ENCODE data around the gene SPRY2. TPM values are rescaled to one million over a fixed set of nuclear protein-coding genes. Genes with fewer than 3 reads are reported as not detected.

Gene SPRY2
- total RNA-seq, 1 experiment from 2014 or later, result 19.0 TPM

DNA sequence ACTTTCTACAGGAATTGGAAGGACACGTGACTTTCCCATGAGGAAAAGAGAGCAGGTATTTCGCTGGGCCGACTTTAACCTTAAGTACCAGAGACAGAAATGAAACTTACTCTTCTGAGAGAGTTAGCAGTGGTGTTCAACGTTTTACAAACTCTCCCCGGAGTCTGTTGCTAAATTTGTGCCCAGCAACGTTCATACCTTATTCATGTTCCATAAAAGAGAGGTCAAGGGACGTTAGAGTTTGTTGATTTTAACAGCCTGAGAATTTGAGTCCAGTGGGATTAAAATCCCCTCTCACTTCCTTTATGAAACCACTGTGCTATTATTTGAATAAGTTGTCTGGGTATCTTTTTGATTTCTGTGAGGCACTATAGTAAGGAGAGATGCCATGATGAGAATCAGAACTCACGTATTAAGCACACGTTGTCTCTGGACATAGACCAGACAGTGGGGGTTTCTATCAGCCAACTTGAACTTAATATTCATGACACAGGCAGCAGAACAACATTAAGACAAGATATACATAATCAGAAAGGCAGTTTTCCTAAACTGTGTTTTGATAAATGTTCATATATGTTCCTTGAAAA is 33.4 kb downstream of the SPRY2 start:
- POLR2A ChIA-PET (ENCODE audit: unreplicated experiment), result no interaction called here
- TF ChIP-seq EZH2 (IDR thresholded peaks at IDR 0.05; ENCODE audit: low read length, unreplicated experiment), result no peak
- TF ChIP-seq CTCF (conservative IDR thresholded peaks at IDR 0.05; ENCODE audit: low read depth, low read length), result no peak
- TF ChIP-seq EZH2phosphoT487 (IDR thresholded peaks at IDR 0.05; ENCODE audit: borderline replicate concordance, low read length), result no peak
- Histone ChIP-seq H3K9me2 (replicated peaks; ENCODE audit: low read length) (no peaks in the 10 kb centered on the region), H3K4me2 (ENCODE audit: low read length) (no peak overlapping the region), H3K27ac (ENCODE audit: low read length) (no peak overlapping the region), H3K27me3 (ENCODE audit: low read length) (no peaks in the 10 kb centered on the region), H2AFZ (ENCODE audit: low read length) (no peak overlapping the region), H3K36me3 (ENCODE audit: low read depth, low read length) (no peaks in the 10 kb centered on the region), H3K4me1 (ENCODE audit: insufficient read depth, low read length) (no peaks in the 10 kb centered on the region), H3F3A (ENCODE audit: low read length, unreplicated experiment) (no peaks in the 10 kb centered on the region), H4K20me1 (ENCODE audit: low read length) (no peaks in the 10 kb centered on the region), H3K9me3 (ENCODE audit: low read length) (no peaks in the 10 kb centered on the region), H3K9ac (ENCODE audit: low read length) (no peak overlapping the region), H3K79me2 (ENCODE audit: low read length) (no peaks in the 10 kb centered on the region), H3K4me3 (ENCODE audit: low read length) (no peak overlapping the region)
- no peak for ATAC-seq
- intact Hi-C loops (cut with micrococcal nuclease), result no loop called here
- CTCF ChIA-PET, result no interaction called here
- BruUV-seq (replicated peaks), result no TSS peak
- DNase-seq, result no peak

DNA sequence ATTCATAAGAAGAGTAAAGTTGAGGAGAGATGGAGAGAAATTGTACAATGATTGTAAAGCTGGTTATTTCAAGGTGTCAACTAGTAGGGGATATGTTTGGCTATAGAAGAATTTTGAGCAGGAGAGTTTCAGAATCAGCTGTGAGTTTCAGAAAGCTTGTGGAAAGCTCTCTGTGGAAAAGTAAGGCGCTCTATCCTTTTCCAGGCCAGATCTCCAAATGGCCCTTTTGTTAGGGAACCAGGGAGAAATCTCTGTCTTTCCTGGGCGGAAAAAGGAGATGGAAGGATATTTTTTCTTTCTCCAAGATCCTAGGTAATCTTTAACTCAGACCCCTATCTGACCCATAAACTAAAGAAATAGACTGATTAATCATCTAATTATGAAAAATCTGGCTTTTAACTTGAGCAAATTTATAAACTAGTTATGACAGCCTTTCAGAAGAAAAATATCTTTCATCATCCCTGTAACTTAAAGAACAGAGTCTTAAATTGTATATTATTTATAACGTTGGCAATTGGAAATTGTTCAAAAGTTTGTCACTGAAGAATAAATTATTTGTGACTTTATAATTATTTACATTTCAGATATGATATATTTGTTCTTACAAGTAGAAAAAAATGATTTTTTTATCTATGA is 34.5 kb downstream of the SPRY2 start:
- no peaks in the 10 kb centered on the region for H3K9me2 ChIP-seq (replicated peaks; ENCODE audit: low read length)
- no peaks in the 10 kb centered on the region for H3K79me2 ChIP-seq (ENCODE audit: low read length)
- H3K4me1 ChIP-seq (ENCODE audit: insufficient read depth, low read length), result no peaks in the 10 kb centered on the region
- POLR2A ChIA-PET (ENCODE audit: unreplicated experiment), result interaction anchor here (0.6 kb wide), 1 partner anchor 9 kb away, joined by 3 read pairs; no protein-coding TSS in a partner anchor
- no peak overlapping the region for H3K4me3 ChIP-seq (ENCODE audit: low read length)
- no peak overlapping the region for H2AFZ ChIP-seq (ENCODE audit: low read length)
- no peak overlapping the region for H3K9ac ChIP-seq (ENCODE audit: low read length)
- no peak overlapping the region for H3K27ac ChIP-seq (ENCODE audit: low read length)
- no TSS peak for BruUV-seq (replicated peaks)
- TF ChIP-seq CTCF (conservative IDR thresholded peaks at IDR 0.05; ENCODE audit: low read depth, low read length) (no peak), EZH2 (IDR thresholded peaks at IDR 0.05; ENCODE audit: low read length, unreplicated experiment) (no peak), EZH2phosphoT487 (IDR thresholded peaks at IDR 0.05; ENCODE audit: borderline replicate concordance, low read length) (no peak)
- intact Hi-C loops (cut with micrococcal nuclease), result no loop called here
- H3K27me3 ChIP-seq (ENCODE audit: low read length), result no peaks in the 10 kb centered on the region
- H3F3A ChIP-seq (ENCODE audit: low read length, unreplicated experiment), result no peaks in the 10 kb centered on the region
- ATAC-seq (no peak), DNase-seq (no peak)
- H4K20me1 ChIP-seq (ENCODE audit: low read length), result no peaks in the 10 kb centered on the region
- H3K4me2 ChIP-seq (ENCODE audit: low read length), result no peak overlapping the region
- CTCF ChIA-PET, result no interaction called here
- no peaks in the 10 kb centered on the region for H3K9me3 ChIP-seq (ENCODE audit: low read length)
- no peaks in the 10 kb centered on the region for H3K36me3 ChIP-seq (ENCODE audit: low read depth, low read length)

- Histone ChIP-seq H3K27me3 (ENCODE audit: low read length) (no peaks in the 10 kb centered on the region), H3F3A (ENCODE audit: low read length, unreplicated experiment) (no peaks in the 10 kb centered on the region), H3K9me2 (replicated peaks; ENCODE audit: low read length) (no peaks in the 10 kb centered on the region), H2AFZ (ENCODE audit: low read length) (no peak overlapping the region), H3K79me2 (ENCODE audit: low read length) (no peaks in the 10 kb centered on the region), H3K27ac (ENCODE audit: low read length) (no peak overlapping the region), H3K36me3 (ENCODE audit: low read depth, low read length) (no peaks in the 10 kb centered on the region), H3K4me2 (ENCODE audit: low read length) (no peak overlapping the region), H3K9ac (ENCODE audit: low read length) (no peak overlapping the region), H4K20me1 (ENCODE audit: low read length) (no peaks in the 10 kb centered on the region), H3K4me1 (ENCODE audit: insufficient read depth, low read length) (no peaks in the 10 kb centered on the region), H3K4me3 (ENCODE audit: low read length) (no peak overlapping the region), H3K9me3 (ENCODE audit: low read length) (no peaks in the 10 kb centered on the region)
- no peak for TF ChIP-seq EZH2 (IDR thresholded peaks at IDR 0.05; ENCODE audit: low read length, unreplicated experiment)
- TF ChIP-seq EZH2phosphoT487 (IDR thresholded peaks at IDR 0.05; ENCODE audit: borderline replicate concordance, low read length), result no peak
- no peak for TF ChIP-seq CTCF (conservative IDR thresholded peaks at IDR 0.05; ENCODE audit: low read depth, low read length)
- no TSS peak for BruUV-seq (replicated peaks)
- POLR2A ChIA-PET (ENCODE audit: unreplicated experiment), result interaction anchor here (0.6 kb wide), 1 partner anchor 9 kb away, joined by 3 read pairs; no protein-coding TSS in a partner anchor
- intact Hi-C loops (cut with micrococcal nuclease), result no loop called here
- ATAC-seq (no peak), DNase-seq (no peak)
- CTCF ChIA-PET, result no interaction called here
Observed at GRCh38 chr13:80305737-80306136, 35.2 kb downstream of the SPRY2 start.

Measured in PC-3 (cell line).